WERI-Rb-1 (cell line): ENCODE data around the gene KIF24.

ENCODE experiments used
- DNase-seq: peaks from one replicate; pipeline ENCODE4 v3.0.0-alpha.2; 2020
- H3K27ac ChIP-seq: fragments of 250-450 bp; sonication (Bioruptor Pico); 2 replicates; pipeline ENCODE4 v1.5.1; 2020; ENCODE audit warnings: mild to moderate bottlenecking, moderate library complexity
- H3K27me3 ChIP-seq: fragments of 250-450 bp; sonication (Bioruptor Pico); 2 replicates; pipeline ENCODE4 v1.5.1; 2021; ENCODE audit warnings: mild to moderate bottlenecking, low read depth, moderate library complexity; ENCODE audit not compliant: insufficient read depth, severe bottlenecking
- H3K36me3 ChIP-seq: fragments of 250-450 bp; sonication (Bioruptor Pico); 2 replicates; pipeline ENCODE4 v1.5.1; 2020; ENCODE audit warnings: mild to moderate bottlenecking, moderate library complexity
- H3K4me3 ChIP-seq: 2 replicates; pipeline ENCODE4 v1.5.1; 2011; ENCODE audit warnings: low read depth, mild to moderate bottlenecking, control low read depth, low read length
- H3K9me3 ChIP-seq: fragments of 250-450 bp; sonication (Bioruptor Pico); 2 replicates; pipeline ENCODE4 v1.5.1; 2021; ENCODE audit warnings: mild to moderate bottlenecking, moderate library complexity; ENCODE audit not compliant: severe bottlenecking
- CTCF ChIP-seq: IDR thresholded peaks from 2 replicates; pipeline ENCODE4 v1.5.1; 2011; ENCODE audit warnings: low read depth, mild to moderate bottlenecking, control low read depth, inconsistent platforms, low read length

KIF24 gene

GRCh38 chr9:34347800-34348158, 18.7 kb upstream of the KIF24 start:
- no peak overlapping the region for H3K4me3 ChIP-seq
- no peak for DNase-seq
- no peak overlapping the region for H3K27ac ChIP-seq
- H3K27me3 ChIP-seq = no peaks in the 10 kb centered on the region
- no peaks in the 10 kb centered on the region for H3K9me3 ChIP-seq
- no peak for TF ChIP-seq CTCF
- H3K36me3 ChIP-seq = peaks cover 9% of the 10 kb centered on the region; the same call in 1 of the 2 replicates

GRCh38 chr9:34346873-34347799, 18.1 kb upstream of the KIF24 start:
- DNase-seq = no peak
- TF ChIP-seq CTCF = no peak

GRCh38 chr9:34343605-34344004, 14.5 kb upstream of the KIF24 start:
- Histone ChIP-seq H3K4me3 (no peak overlapping the region), H3K9me3 (no peaks in the 10 kb centered on the region), H3K36me3 (peaks cover 25% of the 10 kb centered on the region), H3K27me3 (no peaks in the 10 kb centered on the region), H3K27ac (no peak overlapping the region)
- no peak for DNase-seq
- no peak for TF ChIP-seq CTCF

More at GRCh38 chr9:34346873-34347799, 18.1 kb upstream of the KIF24 start:
- Histone ChIP-seq H3K9me3 (no peaks in the 10 kb centered on the region), H3K27ac (no peak overlapping the region), H3K27me3 (no peaks in the 10 kb centered on the region), H3K4me3 (no peak overlapping the region), H3K36me3 (peaks cover 12% of the 10 kb centered on the region)

GRCh38 chr9:34343090-34343489, 14.0 kb upstream of the KIF24 start:
- no peak overlapping the region for H3K4me3 ChIP-seq
- H3K9me3 ChIP-seq = no peaks in the 10 kb centered on the region
- H3K36me3 ChIP-seq = peaks cover 26% of the 10 kb centered on the region
- H3K27me3 ChIP-seq = no peaks in the 10 kb centered on the region
- H3K27ac ChIP-seq = no peak overlapping the region
- no peak for TF ChIP-seq CTCF
- DNase-seq = no peak

- no peaks in the 10 kb centered on the region for H3K9me3 ChIP-seq
- no peak overlapping the region for H3K4me3 ChIP-seq
- peaks cover 29% of the 10 kb centered on the region for H3K36me3 ChIP-seq
- DNase-seq = no peak
- TF ChIP-seq CTCF = no peak
- H3K27ac ChIP-seq = no peak overlapping the region
- H3K27me3 ChIP-seq = no peaks in the 10 kb centered on the region
Observed at GRCh38 chr9:34341659-34342295, 12.7 kb upstream of the KIF24 start.
